HCT116 (cell line): ENCODE results near the gene ONECUT3. TPM values are rescaled to one million over a fixed set of nuclear protein-coding genes. Genes with fewer than 3 reads are reported as not detected.

Experiments used
- ATAC-seq: fragments of 200-7000 bp; cut with Tn5 transposase; 2 replicates; pipeline ENCODE4 v1.9.1; 2020; ENCODE audit warnings: mild to moderate bottlenecking, moderate library complexity
- BruUV-seq: library from RNA; stranded (reverse); fragments of 400-500 nt; replicated peaks from 2 replicates; lab custom pipeline; 2021; lab: Mats Ljungman, UMichigan
- CTCF ChIA-PET: fragments of 300-600 bp; sonication (Branson Sonifier 250); formaldehyde crosslinking; loops from one replicate; lab custom pipeline; 2021; ENCODE audit warnings: antibody characterized with exemption; lab: Charles Lee
- POLR2A ChIA-PET: fragments of 300-600, 350-600 bp; sonication (Branson Sonifier 250); formaldehyde crosslinking; loops from one replicate; lab custom pipeline; 2021; ENCODE audit warnings: antibody characterized with exemption; lab: Charles Lee
- RAD21 ChIA-PET, 2 experiments: fragments of 300-600 bp; sonication (Branson Sonifier 250); formaldehyde crosslinking; loops; one replicate each; lab custom pipeline; 2023; ENCODE audit warnings: low total read pairs in 2 of 2; ENCODE audit not compliant: uncharacterized antibody in 2 of 2, unreplicated experiment in 2 of 2, low non-redundant PET in 1 of 2; lab: Charles Lee
- DNase-seq: peaks from one replicate; pipeline ENCODE4 v3.0.0-alpha.2; 2010; ENCODE audit warnings: low read depth, low spot score
- H2AFZ ChIP-seq: fragments of 200-600 bp; shearing (Covaris generic), sonication (generic); 2 replicates; pipeline ENCODE4 v1.6.1; 2017; ENCODE audit warnings: low read depth, mixed run types, mixed read lengths, antibody characterized with exemption, low read length; ENCODE audit not compliant: poor library complexity, severe bottlenecking
- H3K27ac ChIP-seq: 2 replicates; pipeline ENCODE4 v1.5.1; 2012; ENCODE audit warnings: low read depth, low read length
- H3K27me3 ChIP-seq: fragments of 200-600 bp; sonication (generic); 2 replicates; pipeline ENCODE4 v1.6.1; 2016; ENCODE audit warnings: mixed run types, low read length, mixed read lengths; ENCODE audit not compliant: insufficient read depth
- H3K36me3 ChIP-seq, 2 experiments: fragments of 200-500 bp in 1 of 2; fragments of 200-600 bp in 1 of 2; sonication (Bioruptor generic) in 1 of 2; sonication (generic) in 1 of 2; 2 replicates each; pipeline versions ENCODE4 v1.5.1 to v1.6.1; 2014 to 2016; ENCODE audit warnings: low read length in 2 of 2, inconsistent platforms in 1 of 2, mixed read lengths in 1 of 2, mixed run types in 1 of 2; ENCODE audit not compliant: insufficient read depth in 2 of 2, control insufficient read depth in 1 of 2
- H3K4me1 ChIP-seq, 2 experiments: fragments of 200-600 bp in 1 of 2; sonication (generic) in 1 of 2; 2 replicates each; pipeline versions ENCODE4 v1.5.1 to v1.6.1; 2012 to 2017; ENCODE audit warnings: low read length in 2 of 2, inconsistent platforms in 1 of 2, mild to moderate bottlenecking in 1 of 2, mixed read lengths in 1 of 2, mixed run types in 1 of 2, moderate library complexity in 1 of 2; ENCODE audit not compliant: insufficient read depth in 2 of 2, control insufficient read depth in 1 of 2
- H3K4me2 ChIP-seq: fragments of 200-600 bp; sonication (generic); 2 replicates; pipeline ENCODE4 v1.6.1; 2017; ENCODE audit warnings: mixed run types, low read length, mixed read lengths
- H3K4me3 ChIP-seq, 2 experiments: fragments of 200-600 bp in 1 of 2; sonication (generic) in 1 of 2; replicated peaks in 1 of 2; 2 replicates each; pipeline ENCODE4 v1.5.1; 2011 to 2016; ENCODE audit warnings: low read length in 2 of 2, control low read depth in 1 of 2, low read depth in 1 of 2, mild to moderate bottlenecking in 1 of 2, mixed read lengths in 1 of 2, mixed run types in 1 of 2
- H3K79me2 ChIP-seq: fragments of 200-600 bp; sonication (generic); 2 replicates; pipeline ENCODE4 v1.6.1; 2017; ENCODE audit warnings: mild to moderate bottlenecking, mixed run types, low read length, moderate library complexity, mixed read lengths; ENCODE audit not compliant: insufficient read depth
- H3K9ac ChIP-seq: fragments of 200-600 bp; sonication (generic); 2 replicates; pipeline ENCODE4 v1.6.1; 2016; ENCODE audit warnings: low read length, mixed read lengths
- H3K9me2 ChIP-seq: fragments of 200-600 bp; sonication (generic), shearing (Covaris generic); 2 replicates; pipeline ENCODE4 v1.6.1; 2017; ENCODE audit warnings: mixed run types, mild to moderate bottlenecking, moderate library complexity; ENCODE audit not compliant: insufficient read depth
- H3K9me3 ChIP-seq, 2 experiments: fragments of 200-500 bp in 1 of 2; fragments of 200-600 bp in 1 of 2; sonication (Bioruptor generic) in 1 of 2; sonication (generic) in 1 of 2; 2 replicates each; pipeline ENCODE4 v1.6.1; 2014 to 2017; ENCODE audit warnings: low read length in 2 of 2, mixed read lengths in 2 of 2, inconsistent platforms in 1 of 2, low read depth in 1 of 2, mild to moderate bottlenecking in 1 of 2, mixed run types in 1 of 2, moderate library complexity in 1 of 2; ENCODE audit not compliant: control insufficient read depth in 1 of 2, insufficient read depth in 1 of 2
- H4K20me1 ChIP-seq: fragments of 200-600 bp; sonication (generic), shearing (Covaris generic); 2 replicates; pipeline ENCODE4 v1.6.1; 2017; ENCODE audit warnings: mixed run types, mild to moderate bottlenecking, moderate library complexity; ENCODE audit not compliant: insufficient read depth
- CEBPB ChIP-seq: IDR thresholded peaks from 2 replicates; pipeline ENCODE4 v1.6.1; 2012; ENCODE audit warnings: low read depth
- EGR1 ChIP-seq: IDR thresholded peaks from 2 replicates; pipeline ENCODE4 v1.6.1; 2012; ENCODE audit warnings: low read depth
- EZH2 ChIP-seq: fragments of 200-600 bp; sonication (generic); IDR thresholded peaks from 2 replicates; pipeline ENCODE4 v1.6.1; 2017; ENCODE audit warnings: antibody characterized with exemption, mixed run types
- EZH2phosphoT487 ChIP-seq: fragments of 200-600 bp; IDR thresholded peaks from 2 replicates; pipeline ENCODE4 v1.6.1; 2018; ENCODE audit warnings: antibody characterized with exemption, borderline replicate concordance
- FOSL1 ChIP-seq: IDR thresholded peaks from 2 replicates; pipeline ENCODE4 v1.6.1; 2012; ENCODE audit warnings: low read depth
- POLR2A ChIP-seq: IDR thresholded peaks from 2 replicates; pipeline ENCODE4 v1.7.0; 2011; ENCODE audit warnings: borderline replicate concordance; ENCODE audit not compliant: insufficient read depth, insufficient read length; ENCODE audit errors: extremely low read depth
- POLR2AphosphoS5 ChIP-seq: IDR thresholded peaks from 2 replicates; pipeline ENCODE4 v1.6.1; 2011; ENCODE audit warnings: mild to moderate bottlenecking, low read depth, low read length, moderate library complexity
- RAD21 ChIP-seq: IDR thresholded peaks from 2 replicates; pipeline ENCODE4 v1.6.1; 2012; ENCODE audit warnings: low read depth, mild to moderate bottlenecking
- SIN3A ChIP-seq: IDR thresholded peaks from 2 replicates; pipeline ENCODE4 v1.6.1; 2012; ENCODE audit warnings: low read depth
- SRF ChIP-seq: IDR thresholded peaks from 2 replicates; pipeline ENCODE4 v1.6.1; 2012; ENCODE audit warnings: low read depth
- TCF7L2 ChIP-seq: IDR thresholded peaks from 2 replicates; pipeline ENCODE4 v1.7.0; 2011; ENCODE audit warnings: borderline replicate concordance, inconsistent platforms; ENCODE audit not compliant: insufficient read depth, insufficient read length; ENCODE audit errors: extremely low read depth
- YY1 ChIP-seq: IDR thresholded peaks from 2 replicates; pipeline ENCODE4 v1.6.1; 2011; ENCODE audit warnings: low read length, low read depth, moderate library complexity, mild to moderate bottlenecking; ENCODE audit not compliant: insufficient replicate concordance; ENCODE audit errors: extremely low read depth
- ZNF274 ChIP-seq: fragments of 200-500 bp; sonication (Bioruptor generic); IDR thresholded peaks from 2 replicates; pipeline ENCODE4 v1.6.1; 2014; ENCODE audit warnings: mild to moderate bottlenecking, low read depth, low read length, inconsistent platforms
- intact Hi-C: fragments of 100-400 bp; cut with micrococcal nuclease; formaldehyde crosslinking; loops from 2 replicates; pipeline ENCODE4 v1.10.0; 2022
- total RNA-seq: library from RNA; stranded (reverse); gene quantifications from one replicate; pipeline ENCODE4 v1.2.1, GENCODE V29; 2021; ENCODE audit not compliant: unreplicated experiment
- TF ChIP-seq, protein P1 (sequence below), 3 experiments: fragments of 200-600 bp in 1 of 3; sonication (generic) in 1 of 3; IDR thresholded peaks in 2 of 3; conservative IDR thresholded peaks in 1 of 3; 2 replicates each; pipeline ENCODE4 v1.5.1; 2012 to 2017; ENCODE audit warnings: low read depth in 2 of 3, low read length in 2 of 3, antibody characterized with exemption in 1 of 3, borderline replicate concordance in 1 of 3, control low read depth in 1 of 3, mild to moderate bottlenecking in 1 of 3, mixed read lengths in 1 of 3, mixed run types in 1 of 3, moderate library complexity in 1 of 3; ENCODE audit not compliant: insufficient read depth in 1 of 3
- TF ChIP-seq, protein P2 (sequence below): IDR thresholded peaks from 2 replicates; pipeline ENCODE4 v1.6.1; 2012
- TF ChIP-seq, protein P3 (sequence below): IDR thresholded peaks from 2 replicates; pipeline ENCODE4 v1.6.1; 2011; ENCODE audit warnings: mild to moderate bottlenecking, low read length, moderate library complexity; ENCODE audit not compliant: insufficient replicate concordance; ENCODE audit errors: extremely low read depth

The ONECUT3 gene
- total RNA-seq, 1 experiment from 2014 or later = 22.1 TPM

DNA sequence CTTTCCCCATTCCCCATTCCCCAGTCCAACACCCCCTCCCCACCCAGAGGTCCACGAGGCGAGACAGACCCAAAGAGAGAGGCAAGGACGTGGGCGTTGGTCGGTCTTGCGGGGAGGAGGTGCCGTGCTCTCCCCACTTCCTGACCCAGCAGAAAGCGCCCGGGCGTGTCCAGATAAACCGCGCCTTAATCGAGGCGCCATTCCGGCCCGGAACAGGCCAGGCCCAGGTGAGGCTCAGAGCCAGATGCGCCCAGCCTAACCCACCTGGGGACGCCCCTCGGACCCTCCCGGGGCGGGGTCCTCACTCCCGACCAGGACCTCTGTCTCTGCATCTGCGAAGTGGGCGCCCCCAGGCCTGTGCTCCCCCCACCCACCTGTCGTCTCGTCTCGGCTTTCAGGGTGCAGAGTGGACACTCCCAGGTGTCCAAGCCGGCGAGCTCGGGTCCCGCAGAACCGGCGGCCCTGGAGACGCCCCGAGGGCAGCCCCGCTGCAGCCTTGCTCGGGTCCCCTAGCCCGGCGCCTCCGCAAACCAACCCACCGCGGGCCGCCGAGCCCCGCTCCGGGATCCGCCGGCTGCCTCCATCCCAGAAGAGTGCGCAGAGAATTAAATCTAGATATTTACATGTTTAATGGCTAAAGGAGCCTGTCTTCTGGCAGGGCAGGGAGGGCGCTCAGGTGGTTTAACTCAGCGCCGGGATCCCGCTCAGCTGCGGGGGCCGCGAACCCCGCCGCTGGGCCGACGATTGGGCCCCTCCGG, 5.0 kb upstream of the ONECUT3 start (continued):
- no peak for TF ChIP-seq FOSL1
- TF ChIP-seq, protein P1, sequence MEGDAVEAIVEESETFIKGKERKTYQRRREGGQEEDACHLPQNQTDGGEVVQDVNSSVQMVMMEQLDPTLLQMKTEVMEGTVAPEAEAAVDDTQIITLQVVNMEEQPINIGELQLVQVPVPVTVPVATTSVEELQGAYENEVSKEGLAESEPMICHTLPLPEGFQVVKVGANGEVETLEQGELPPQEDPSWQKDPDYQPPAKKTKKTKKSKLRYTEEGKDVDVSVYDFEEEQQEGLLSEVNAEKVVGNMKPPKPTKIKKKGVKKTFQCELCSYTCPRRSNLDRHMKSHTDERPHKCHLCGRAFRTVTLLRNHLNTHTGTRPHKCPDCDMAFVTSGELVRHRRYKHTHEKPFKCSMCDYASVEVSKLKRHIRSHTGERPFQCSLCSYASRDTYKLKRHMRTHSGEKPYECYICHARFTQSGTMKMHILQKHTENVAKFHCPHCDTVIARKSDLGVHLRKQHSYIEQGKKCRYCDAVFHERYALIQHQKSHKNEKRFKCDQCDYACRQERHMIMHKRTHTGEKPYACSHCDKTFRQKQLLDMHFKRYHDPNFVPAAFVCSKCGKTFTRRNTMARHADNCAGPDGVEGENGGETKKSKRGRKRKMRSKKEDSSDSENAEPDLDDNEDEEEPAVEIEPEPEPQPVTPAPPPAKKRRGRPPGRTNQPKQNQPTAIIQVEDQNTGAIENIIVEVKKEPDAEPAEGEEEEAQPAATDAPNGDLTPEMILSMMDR (IDR thresholded peaks at IDR 0.05 in 2 of 3, conservative IDR thresholded peaks at IDR 0.05 in 1 of 3; ENCODE audit: borderline replicate concordance in 1 of 3, insufficient read depth in 1 of 3, low read depth in 2 of 3, low read length in 2 of 3) = no peak
- no peak for TF ChIP-seq TCF7L2
- TF ChIP-seq EGR1 = peak; percentile 91
- no peak for TF ChIP-seq EZH2phosphoT487
- TF ChIP-seq ZNF274 = no peak
- peak; percentile 26 for TF ChIP-seq SIN3A
- TF ChIP-seq, protein P2, sequence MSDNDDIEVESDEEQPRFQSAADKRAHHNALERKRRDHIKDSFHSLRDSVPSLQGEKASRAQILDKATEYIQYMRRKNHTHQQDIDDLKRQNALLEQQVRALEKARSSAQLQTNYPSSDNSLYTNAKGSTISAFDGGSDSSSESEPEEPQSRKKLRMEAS = peak; percentile 86
- TF ChIP-seq EZH2 = no peak
- no peak for TF ChIP-seq CEBPB

DNA sequence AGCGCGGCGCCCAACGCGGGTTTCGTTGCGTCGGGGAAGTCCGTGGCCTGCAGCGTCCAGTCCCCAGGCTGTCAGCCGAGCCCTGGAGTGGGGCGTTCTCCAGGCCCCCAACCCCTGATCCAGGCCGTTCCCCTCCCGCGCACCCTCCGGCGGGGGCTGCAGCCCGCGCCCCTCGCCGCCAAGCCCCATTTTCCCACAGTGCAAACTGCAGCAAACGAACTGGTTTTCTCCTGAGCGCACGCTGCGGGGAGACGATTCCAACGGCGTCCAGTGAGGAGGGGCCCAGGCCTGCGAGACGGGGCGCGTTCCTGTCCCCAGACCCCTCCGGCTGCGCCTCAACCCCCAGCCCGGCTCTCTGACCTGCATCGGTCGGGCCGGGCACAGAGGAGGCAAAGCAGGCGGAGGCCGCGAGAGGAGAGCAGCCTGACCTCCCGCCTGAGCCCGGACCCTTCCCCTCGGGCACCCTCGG, 4.4 kb upstream of the ONECUT3 start:
- intact Hi-C loops = loop anchor here (5.0 kb wide), 1 partner anchor 77 kb away; no protein-coding TSS in a partner anchor
- H3K4me3 ChIP-seq = peak overlapping the region; percentile 67 to 78
- TF ChIP-seq, protein P1 (IDR thresholded peaks at IDR 0.05 in 2 of 3, conservative IDR thresholded peaks at IDR 0.05 in 1 of 3; ENCODE audit: borderline replicate concordance in 1 of 3, insufficient read depth in 1 of 3, low read depth in 2 of 3, low read length in 2 of 3) = no peak
- TF ChIP-seq EZH2phosphoT487 = no peak
- TF ChIP-seq TCF7L2 = peak; percentile 6
- no peak for TF ChIP-seq POLR2A
- 0 out of 2 replicates have a peak, but pooled peaks have one; percentile 26 for TF ChIP-seq POLR2AphosphoS5
- no peak for TF ChIP-seq SRF
- no peak for TF ChIP-seq EZH2
- TF ChIP-seq YY1 = no peak
- TF ChIP-seq RAD21 = no peak
- no peak; the same call in 1 of the 2 replicates for TF ChIP-seq SIN3A
- TF ChIP-seq, protein P3, sequence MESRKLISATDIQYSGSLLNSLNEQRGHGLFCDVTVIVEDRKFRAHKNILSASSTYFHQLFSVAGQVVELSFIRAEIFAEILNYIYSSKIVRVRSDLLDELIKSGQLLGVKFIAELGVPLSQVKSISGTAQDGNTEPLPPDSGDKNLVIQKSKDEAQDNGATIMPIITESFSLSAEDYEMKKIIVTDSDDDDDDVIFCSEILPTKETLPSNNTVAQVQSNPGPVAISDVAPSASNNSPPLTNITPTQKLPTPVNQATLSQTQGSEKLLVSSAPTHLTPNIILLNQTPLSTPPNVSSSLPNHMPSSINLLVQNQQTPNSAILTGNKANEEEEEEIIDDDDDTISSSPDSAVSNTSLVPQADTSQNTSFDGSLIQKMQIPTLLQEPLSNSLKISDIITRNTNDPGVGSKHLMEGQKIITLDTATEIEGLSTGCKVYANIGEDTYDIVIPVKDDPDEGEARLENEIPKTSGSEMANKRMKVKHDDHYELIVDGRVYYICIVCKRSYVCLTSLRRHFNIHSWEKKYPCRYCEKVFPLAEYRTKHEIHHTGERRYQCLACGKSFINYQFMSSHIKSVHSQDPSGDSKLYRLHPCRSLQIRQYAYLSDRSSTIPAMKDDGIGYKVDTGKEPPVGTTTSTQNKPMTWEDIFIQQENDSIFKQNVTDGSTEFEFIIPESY = no peak
- no peak for TF ChIP-seq FOSL1
- no peaks in the 10 kb centered on the region for H3K9me3 ChIP-seq
- H3K27me3 ChIP-seq = no peaks in the 10 kb centered on the region
- H3K27ac ChIP-seq = peak overlapping the region; percentile 100
- BruUV-seq = no TSS peak
- peak overlapping the region; percentile 86 for H3K4me2 ChIP-seq
- no peaks in the 10 kb centered on the region for H4K20me1 ChIP-seq
- peaks cover 40 to 85% of the 10 kb centered on the region in 2 experiments for H3K4me1 ChIP-seq
- CTCF ChIA-PET = no interaction called here
- ATAC-seq = no peak
- H3K9ac ChIP-seq = peak overlapping the region; percentile 98
- H3K36me3 ChIP-seq = no peaks in the 10 kb centered on the region
- H3K79me2 ChIP-seq = peaks cover 27% of the 10 kb centered on the region; the same call in 1 of the 2 replicates
- POLR2A ChIA-PET = no interaction called here
- RAD21 ChIA-PET = no interaction called here
- no peak for DNase-seq
- H3K9me2 ChIP-seq = no peaks in the 10 kb centered on the region
- no peak overlapping the region for H2AFZ ChIP-seq
